CD1c-positive myeloid dendritic cell (primary cell): ENCODE data around the gene TNFRSF1A.

Source experiments
- DNase-seq: peaks from one replicate; pipeline ENCODE4 v3.0.0-alpha.2; 2016; ENCODE audit errors: extremely low spot score

The TNFRSF1A gene

GRCh38 chr12:6374028-6374785 lies 32.3 kb upstream of the TNFRSF1A start:
- no peak for DNase-seq

GRCh38 chr12:6373022-6373787 lies 31.3 kb upstream of the TNFRSF1A start:
- DNase-seq: no peak

GRCh38 chr12:6372403-6373003 lies 30.6 kb upstream of the TNFRSF1A start:
- no peak for DNase-seq

- no peak for DNase-seq
These were observed 29.3 kb upstream of the TNFRSF1A start for GRCh38 chr12:6370994-6371754.

- DNase-seq: no peak
These were observed 28.7 kb upstream of the TNFRSF1A start for GRCh38 chr12:6370576-6370935.

- no peak for DNase-seq
These were observed 28.2 kb upstream of the TNFRSF1A start for GRCh38 chr12:6369916-6370575.

GRCh38 chr12:6368906-6369525 lies 27.1 kb upstream of the TNFRSF1A start:
- DNase-seq: no peak

- peak; percentile 77 for DNase-seq
These were observed 26.4 kb upstream of the TNFRSF1A start for GRCh38 chr12:6367969-6368892.

- DNase-seq: peak; percentile 78
These were observed 25.4 kb upstream of the TNFRSF1A start for GRCh38 chr12:6367065-6367968.

- peak; percentile 53 for DNase-seq
These were observed 22.1 kb upstream of the TNFRSF1A start for GRCh38 chr12:6364044-6364374.

- DNase-seq: peak; percentile 81
These were observed 21.6 kb upstream of the TNFRSF1A start for GRCh38 chr12:6363330-6364043.

GRCh38 chr12:6363010-6363329 lies 21.1 kb upstream of the TNFRSF1A start:
- no peak for DNase-seq

- no peak for DNase-seq
These were observed 20.5 kb upstream of the TNFRSF1A start for GRCh38 chr12:6362403-6362802.

- DNase-seq: peak; percentile 63
These were observed 20.0 kb upstream of the TNFRSF1A start for GRCh38 chr12:6361834-6362233.

GRCh38 chr12:6360578-6361490 lies 19.0 kb upstream of the TNFRSF1A start:
- DNase-seq: no peak

- no peak for DNase-seq
These were observed 18.2 kb upstream of the TNFRSF1A start for GRCh38 chr12:6360080-6360571.

- peak; percentile 70 for DNase-seq
These were observed 17.0 kb upstream of the TNFRSF1A start for GRCh38 chr12:6358881-6359280.
